GM19238 (cell line): ENCODE results near the gene GLB1L3.

ENCODE experiments used
- DNase-seq: peaks from one replicate; pipeline ENCODE4 v3.0.0; 2011; ENCODE audit warnings: low spot score; ENCODE audit not compliant: insufficient read length

GLB1L3 gene

DNA sequence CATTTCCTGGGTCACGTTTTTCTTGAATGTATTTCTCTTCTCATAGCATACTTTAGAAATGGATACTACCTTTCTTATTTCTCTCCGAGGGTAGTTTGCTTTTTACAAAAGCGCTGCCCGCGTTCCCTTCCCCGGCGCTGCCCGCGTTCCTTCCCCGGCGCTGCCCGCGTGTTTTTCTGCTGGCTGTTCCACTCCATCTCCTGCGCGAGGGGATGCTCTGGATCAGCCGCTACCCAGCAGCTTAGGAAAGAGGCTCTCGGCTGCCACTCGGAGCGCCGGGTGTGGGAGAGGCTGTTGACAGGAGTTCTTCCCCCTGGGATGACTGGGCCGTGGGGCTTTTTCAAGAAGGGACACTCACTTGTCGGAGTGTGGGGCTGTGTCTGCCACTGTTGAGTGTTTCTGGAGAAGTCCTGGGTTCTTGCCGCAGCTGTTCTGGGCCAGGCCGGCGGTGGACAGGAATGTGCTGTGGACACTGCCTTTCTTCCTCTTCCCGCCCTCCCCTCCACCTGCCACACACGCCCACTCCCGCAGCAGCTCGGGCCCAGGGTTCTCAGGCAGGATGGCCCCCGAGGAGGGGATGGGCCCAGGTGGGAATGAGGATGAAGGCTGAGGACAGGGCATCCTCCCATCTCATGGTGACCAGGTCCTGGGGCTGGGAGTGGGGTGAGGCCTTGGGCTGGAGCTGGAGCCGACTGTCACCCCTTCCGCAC lies 86.2 kb downstream of the GLB1L3 start:
- no peak for DNase-seq

DNA sequence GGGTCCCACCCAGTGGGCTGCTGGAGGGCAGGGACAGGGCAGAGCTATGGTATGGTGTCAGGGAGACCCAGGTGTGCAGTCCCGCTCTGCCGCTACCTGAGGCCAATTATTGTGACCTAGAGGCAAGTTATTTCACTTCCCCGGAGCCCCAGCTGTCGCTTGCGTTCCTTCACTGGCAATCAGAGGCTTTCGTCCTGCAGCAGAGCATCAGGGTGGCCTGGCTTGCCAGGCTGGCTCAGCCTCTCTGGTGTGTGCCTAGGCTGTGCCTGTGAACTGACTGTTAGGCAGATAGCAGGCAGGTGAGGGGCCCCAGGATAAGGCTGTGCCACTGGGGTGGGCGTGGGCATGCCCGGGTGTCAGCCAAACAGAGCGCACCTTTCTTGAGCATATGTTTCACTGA lies 87.0 kb downstream of the GLB1L3 start:
- DNase-seq: no peak

DNA sequence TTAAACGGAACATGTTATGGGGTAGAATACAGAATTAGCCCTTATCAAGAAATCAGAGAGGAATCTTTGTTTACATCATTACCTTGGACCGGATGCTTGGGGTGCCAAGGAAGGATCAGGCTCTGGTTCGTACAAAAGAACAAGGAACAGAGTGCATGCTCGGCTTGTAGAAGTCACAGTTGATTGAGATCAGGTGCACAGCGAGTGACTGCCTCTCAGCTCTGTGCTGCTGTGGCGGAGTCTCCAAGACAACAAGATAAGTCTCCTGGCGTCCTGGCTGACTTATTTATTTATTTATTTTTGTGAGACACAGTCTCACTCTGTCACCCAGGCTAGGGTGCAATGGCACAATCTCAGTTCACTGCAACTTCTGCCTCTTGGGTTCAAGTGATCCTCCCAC lies 87.4 kb downstream of the GLB1L3 start:
- no peak for DNase-seq

DNA sequence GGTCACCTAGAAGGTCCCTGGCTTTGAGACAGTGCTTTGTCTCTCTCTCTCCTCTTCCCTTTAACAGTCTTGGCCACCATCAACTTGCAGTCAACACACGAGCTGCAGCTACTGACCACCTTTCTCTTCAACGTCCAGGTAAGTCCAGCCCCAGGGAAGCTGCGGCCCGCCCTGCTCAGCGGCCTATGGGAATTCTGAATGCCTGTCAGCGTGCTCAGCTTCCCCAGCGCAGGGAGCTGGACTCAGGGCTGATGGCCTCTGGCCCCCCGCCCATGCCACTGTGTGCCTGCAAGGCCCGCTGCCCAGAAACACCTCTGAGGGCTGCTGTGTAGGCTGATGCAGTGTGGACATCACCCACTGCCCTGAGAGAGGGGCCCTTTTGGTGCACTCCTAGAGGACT lies 88.1 kb downstream of the GLB1L3 start:
- no peak for DNase-seq

DNA sequence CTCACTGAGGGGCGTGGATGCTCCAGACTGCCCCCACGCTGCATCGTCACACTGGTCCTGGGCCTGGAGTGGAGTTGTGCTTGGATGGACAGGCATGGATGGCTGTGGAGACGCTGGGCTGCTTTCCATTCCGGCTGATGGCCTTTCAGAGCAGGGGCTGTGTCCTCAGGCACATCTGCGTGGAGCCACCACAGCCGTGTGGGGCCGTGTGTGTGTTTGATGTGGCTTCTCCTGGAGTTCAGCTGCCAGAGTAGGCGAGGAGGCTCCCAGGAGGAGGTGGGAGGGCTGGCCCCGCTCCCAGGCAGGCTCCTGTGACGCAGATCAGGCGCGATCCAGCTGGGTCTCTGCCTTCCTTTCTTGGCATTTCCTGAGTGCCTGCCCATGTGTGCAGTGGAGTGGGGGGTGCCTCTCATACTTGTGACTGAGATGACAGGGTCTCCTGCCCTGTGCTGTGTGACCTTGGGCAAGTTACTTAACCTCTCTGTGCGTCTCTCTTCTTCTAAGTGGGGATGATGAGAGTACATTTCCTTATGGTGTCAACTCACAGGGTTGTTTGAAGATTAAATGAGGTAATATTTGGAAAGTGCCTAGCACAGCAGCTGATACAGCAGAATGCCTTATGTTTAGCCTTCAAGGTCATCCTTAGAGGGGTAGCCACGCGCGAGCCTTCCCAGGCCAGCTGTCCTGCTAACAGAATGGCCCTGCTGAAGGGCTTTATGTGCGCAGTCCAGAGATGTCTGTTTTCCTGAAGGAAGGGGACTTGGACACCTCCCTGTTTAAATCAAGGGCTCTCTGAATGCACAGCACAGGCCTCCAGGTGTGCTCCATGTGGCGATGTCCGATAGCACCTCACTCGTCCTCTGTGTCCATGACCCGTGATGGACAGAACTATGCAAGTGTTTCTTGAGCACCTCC lies 89.1 kb downstream of the GLB1L3 start:
- DNase-seq: no peak

DNA sequence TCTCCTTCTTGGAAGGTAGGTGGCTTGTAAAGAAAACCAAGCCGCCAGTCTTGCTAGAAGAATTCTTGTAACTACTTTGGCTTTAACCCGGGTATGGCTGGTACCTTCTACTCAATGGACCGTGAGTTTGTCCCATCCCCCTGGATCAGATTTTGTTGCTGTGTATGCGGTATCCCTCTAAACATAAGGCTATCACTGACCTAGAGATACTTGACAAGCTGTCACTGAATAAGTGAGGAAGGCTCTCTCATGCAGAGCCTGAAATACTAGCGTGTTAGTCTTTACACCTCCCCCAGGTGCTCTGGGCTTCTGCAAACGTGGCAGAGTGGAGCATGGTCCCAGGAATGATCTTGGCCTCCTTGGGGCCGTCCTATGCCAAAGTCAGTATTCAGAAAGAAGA lies 90.1 kb downstream of the GLB1L3 start:
- no peak for DNase-seq

DNA sequence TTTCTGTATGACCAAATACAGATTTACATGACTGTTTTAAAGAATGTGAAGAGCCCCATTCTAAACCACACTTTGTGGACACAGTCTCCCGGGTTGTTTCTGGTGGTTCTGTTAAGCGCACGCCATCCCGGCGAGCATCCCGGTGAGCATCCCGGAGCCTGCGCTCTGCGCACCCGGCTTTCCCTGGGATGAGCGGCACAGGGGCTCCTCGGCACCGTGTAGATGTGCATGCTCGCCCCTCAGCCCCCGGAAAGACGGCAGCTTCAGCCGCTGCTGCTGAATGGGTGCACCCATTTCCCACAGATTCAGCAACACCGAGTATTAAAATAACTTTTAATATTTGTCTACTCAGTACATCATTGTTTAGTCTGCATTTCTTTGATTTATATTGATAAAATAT lies 91.6 kb downstream of the GLB1L3 start:
- DNase-seq: no peak
